ENCODE data around the gene GRM8.

DNA sequence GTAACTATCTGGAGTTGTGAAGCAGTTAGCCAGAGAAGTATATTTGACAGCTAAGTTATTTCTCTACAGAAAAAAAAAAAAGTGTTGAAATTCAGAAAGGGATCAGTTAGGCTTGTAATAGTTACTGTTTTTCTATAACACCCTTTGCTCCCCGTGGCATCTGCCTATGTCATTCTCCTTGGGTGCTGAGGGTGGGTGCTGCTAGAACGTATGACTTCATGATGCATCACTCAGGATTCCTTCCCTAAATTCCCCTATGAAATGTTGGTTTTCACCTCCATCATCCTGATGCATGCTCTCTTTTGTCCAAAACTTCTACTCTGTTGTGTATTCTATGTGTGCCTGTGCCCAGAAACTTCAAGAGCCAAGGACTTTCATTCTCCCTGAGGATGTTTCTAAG lies 536.4 kb downstream of the GRM8 start:
- TF ChIP-seq, protein P1, sequence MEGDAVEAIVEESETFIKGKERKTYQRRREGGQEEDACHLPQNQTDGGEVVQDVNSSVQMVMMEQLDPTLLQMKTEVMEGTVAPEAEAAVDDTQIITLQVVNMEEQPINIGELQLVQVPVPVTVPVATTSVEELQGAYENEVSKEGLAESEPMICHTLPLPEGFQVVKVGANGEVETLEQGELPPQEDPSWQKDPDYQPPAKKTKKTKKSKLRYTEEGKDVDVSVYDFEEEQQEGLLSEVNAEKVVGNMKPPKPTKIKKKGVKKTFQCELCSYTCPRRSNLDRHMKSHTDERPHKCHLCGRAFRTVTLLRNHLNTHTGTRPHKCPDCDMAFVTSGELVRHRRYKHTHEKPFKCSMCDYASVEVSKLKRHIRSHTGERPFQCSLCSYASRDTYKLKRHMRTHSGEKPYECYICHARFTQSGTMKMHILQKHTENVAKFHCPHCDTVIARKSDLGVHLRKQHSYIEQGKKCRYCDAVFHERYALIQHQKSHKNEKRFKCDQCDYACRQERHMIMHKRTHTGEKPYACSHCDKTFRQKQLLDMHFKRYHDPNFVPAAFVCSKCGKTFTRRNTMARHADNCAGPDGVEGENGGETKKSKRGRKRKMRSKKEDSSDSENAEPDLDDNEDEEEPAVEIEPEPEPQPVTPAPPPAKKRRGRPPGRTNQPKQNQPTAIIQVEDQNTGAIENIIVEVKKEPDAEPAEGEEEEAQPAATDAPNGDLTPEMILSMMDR (conservative IDR thresholded peaks at IDR 0.05), result no peak
- no peak for TF ChIP-seq ZFX (IDR thresholded peaks at IDR 0.05)
